Transverse colon (tissue), 4 donors: ENCODE measurements around the gene PPM1H. TPM values are rescaled to one million over a fixed set of nuclear protein-coding genes. Genes with fewer than 3 reads are reported as not detected.

Experiments used
- DNase-seq: peaks from one replicate; pipeline ENCODE4 v3.0.0-alpha.2; 2019
- H3K27ac ChIP-seq, 4 donors: fragments of 200-600 bp; sonication (generic); 2 replicates each; pipeline ENCODE4 v1.5.1; 2016 to 2018; ENCODE audit warnings: inconsistent platforms in 4 of 4
- H3K27me3 ChIP-seq: fragments of 200-600 bp; sonication (generic); 2 replicates; pipeline ENCODE4 v1.5.1; 2017; ENCODE audit warnings: inconsistent platforms
- H3K36me3 ChIP-seq, 4 donors: fragments of 200-600 bp; sonication (generic); 2 replicates each; pipeline ENCODE4 v1.5.1; 2017 to 2019; ENCODE audit warnings: inconsistent platforms in 4 of 4
- H3K4me1 ChIP-seq, 4 donors: fragments of 200-600 bp; sonication (generic); 2 replicates each; pipeline ENCODE4 v1.5.1; 2017 to 2020; ENCODE audit warnings: inconsistent platforms in 4 of 4
- H3K4me3 ChIP-seq, 4 donors: fragments of 200-600 bp; sonication (generic); 1 replicate in 1 of 4; 2 replicates in 3 of 4; pipeline versions ENCODE4 v1.5.1 to v1.6.1; 2017 to 2019; ENCODE audit warnings: inconsistent platforms in 4 of 4
- H3K9me3 ChIP-seq, 2 donors: fragments of 200-600 bp; sonication (generic); 2 replicates each; pipeline ENCODE4 v1.5.1; 2017 to 2019; ENCODE audit warnings: inconsistent platforms in 2 of 2
- CTCF ChIP-seq, 5 experiments: fragments of 200-600 bp in 3 of 5; fragments of 450-650 bp in 2 of 5; sonication (generic) in 3 of 5; IDR thresholded peaks; 1 replicate in 2 of 5; 2 replicates in 3 of 5; pipeline ENCODE4 v1.5.1; 2016 to 2017; ENCODE audit warnings: antibody characterized with exemption in 5 of 5, inconsistent platforms in 3 of 5, mild to moderate bottlenecking in 2 of 5, moderate library complexity in 1 of 5
- EP300 ChIP-seq: sonication (generic); formaldehyde crosslinking; IDR thresholded peaks from one replicate; pipeline ENCODE4 v1.6.1; 2017; ENCODE audit warnings: antibody characterized with exemption, low read depth
- POLR2A ChIP-seq: fragments of 450-650 bp; IDR thresholded peaks from one replicate; pipeline ENCODE4 v1.6.1; 2016; ENCODE audit warnings: antibody characterized with exemption, mild to moderate bottlenecking, moderate library complexity
- POLR2AphosphoS5 ChIP-seq, 3 donors: sonication (generic); formaldehyde crosslinking; IDR thresholded peaks; one replicate each; pipeline ENCODE4 v1.6.1; 2016; ENCODE audit warnings: antibody characterized with exemption in 3 of 3
- WGBS, 2 donors: methylation state at CpG; one replicate each; pipeline ENCODE4 v1.1.5; 2018; ENCODE audit warnings: low coverage in 1 of 2; 5-methylcytosine and 5-hydroxymethylcytosine counted together
- in situ Hi-C, 4 donors: fragments of 200-750 bp; cut with MboI; loops; one replicate each; pipeline versions ENCODE4 v1.15.0 to v1.15.1; 2017; ENCODE audit warnings: low sequenced_read_pairs in 3 of 4, low pct_ligation_motif_present in 1 of 4, low pct_unique_long_range_greater_than_20kb in 1 of 4
- intact Hi-C: fragments of 100-400 bp; cut with DNase I; formaldehyde crosslinking; loops from one replicate; pipeline ENCODE4 v1.15.1; 2023; ENCODE audit warnings: low total_unique reads
- total RNA-seq, 4 donors: library from RNA; depleted of rRNA; stranded (reverse); fragments of >200 nt; gene quantifications; one replicate each; pipeline ENCODE4 v1.1.0, GENCODE V29; 2016

Gene PPM1H
- total RNA-seq, 4 donors from 2014 or later = 0.37 to 3.2 (median 2.8) TPM

- in situ Hi-C loops = loop anchor here in 3 of 4 donors (5.0 to 25.0 kb wide), 5 partner anchors 201 to 356 kb away; no protein-coding TSS in a partner anchor
- intact Hi-C loops = no loop called here
- no peak overlapping the region for H3K27ac ChIP-seq
- H3K9me3 ChIP-seq = no peaks in the 10 kb centered on the region
- peak; percentile 87 for DNase-seq
- TF ChIP-seq POLR2AphosphoS5 (IDR thresholded peaks at IDR 0.05) = no peak
- no peak for TF ChIP-seq EP300
- peak; percentile 94 to 96 (median 95) for TF ChIP-seq CTCF (IDR thresholded peaks at IDR 0.05)
- H3K27me3 ChIP-seq = no peaks in the 10 kb centered on the region
- 0 to 75% methylated on average over 3 to 25 of the region's 25 CpGs for WGBS, 2 donors
- H3K36me3 ChIP-seq = no peaks in the 10 kb centered on the region
- peaks cover 0 to 11% (median 0%) of the 10 kb centered on the region in 4 donors for H3K4me1 ChIP-seq
- no peak overlapping the region for H3K4me3 ChIP-seq
These were observed 141.4 kb downstream of the PPM1H start for GRCh38 chr12:62793256-62794217.

- H3K4me3 ChIP-seq = no peak overlapping the region
- H3K9me3 ChIP-seq = no peaks in the 10 kb centered on the region
- H3K27me3 ChIP-seq = no peaks in the 10 kb centered on the region
- no peaks in the 10 kb centered on the region for H3K36me3 ChIP-seq
- no peak for TF ChIP-seq CTCF (IDR thresholded peaks at IDR 0.05)
- DNase-seq = no peak
- no peak overlapping the region for H3K27ac ChIP-seq
- 65 to 73% methylated on average over 5 of the region's 5 CpGs for WGBS, 2 donors
- peaks cover 0 to 11% (median 0%) of the 10 kb centered on the region in 4 donors for H3K4me1 ChIP-seq
- in situ Hi-C loops = loop anchor here in 3 of 4 donors (5.0 to 25.0 kb wide), 5 partner anchors 200 to 355 kb away; no protein-coding TSS in a partner anchor
- intact Hi-C loops = no loop called here
These were observed 142.6 kb downstream of the PPM1H start for GRCh38 chr12:62792236-62792870.

- H3K9me3 ChIP-seq = no peaks in the 10 kb centered on the region
- TF ChIP-seq POLR2AphosphoS5 (IDR thresholded peaks at IDR 0.05) (no peak), CTCF (IDR thresholded peaks at IDR 0.05) (no peak), EP300 (no peak), POLR2A (no peak)
- H3K27ac ChIP-seq = no peak overlapping the region
- H3K4me1 ChIP-seq = peaks cover 0 to 11% (median 0%) of the 10 kb centered on the region in 4 donors
- H3K36me3 ChIP-seq = no peaks in the 10 kb centered on the region
- H3K4me3 ChIP-seq = no peak overlapping the region
- DNase-seq = no peak
- intact Hi-C loops (no loop called here), in situ Hi-C loops (loop anchor here (5.0 to 25.0 kb wide), 5 partner anchors 198 to 353 kb away; no protein-coding TSS in a partner anchor)
- H3K27me3 ChIP-seq = no peaks in the 10 kb centered on the region
- 88% methylated on average over 3 of the region's 3 CpGs; no CpG with 5 or more reads in 1 of the 2 donors for WGBS, 2 donors
These were observed 145.1 kb downstream of the PPM1H start for GRCh38 chr12:62789851-62790250.

GRCh38 chr12:62787611-62788010, 147.3 kb downstream of the PPM1H start:
- no peaks in the 10 kb centered on the region for H3K36me3 ChIP-seq
- no peak overlapping the region for H3K4me3 ChIP-seq
- intact Hi-C loops (no loop called here), in situ Hi-C loops (loop anchor here in 2 of 4 donors (5.0 to 25.0 kb wide), 3 partner anchors 205 to 350 kb away; no protein-coding TSS in a partner anchor)
- TF ChIP-seq EP300 (no peak), POLR2A (no peak), CTCF (IDR thresholded peaks at IDR 0.05) (no peak), POLR2AphosphoS5 (IDR thresholded peaks at IDR 0.05) (no peak)
- H3K9me3 ChIP-seq = no peaks in the 10 kb centered on the region
- no peak for DNase-seq
- WGBS, 2 donors = 49 to 59% methylated on average over 4 of the region's 4 CpGs
- no peak overlapping the region for H3K27ac ChIP-seq
- no peaks in the 10 kb centered on the region for H3K27me3 ChIP-seq
- no peaks in the 10 kb centered on the region for H3K4me1 ChIP-seq
